Activated CD4-positive, alpha-beta memory T cell treated with anti-CD3 and anti-CD28 coated beads, Interleukin-2, amount 10 ng/mL, durations not matched to agents 7 days and 5 days (primary cell): Measurements from ENCODE around the gene ZNF304. TPM values are rescaled to one million over a fixed set of nuclear protein-coding genes. Genes with fewer than 3 reads are reported as not detected.
A peak's percentile ranks its signal among the peaks of the same experiment; 100 is the strongest.

Experiments used
- CTCF ChIA-PET: fragments of 350-600 bp; sonication (Branson Sonifier 250); formaldehyde crosslinking; loops from one replicate; lab custom pipeline; 2021; ENCODE audit warnings: antibody characterized with exemption, inconsistent platforms; lab: Charles Lee
- POLR2A ChIA-PET: fragments of 350-600 bp; sonication (Branson Sonifier 250); formaldehyde crosslinking; loops from one replicate; lab custom pipeline; 2021; ENCODE audit warnings: antibody characterized with exemption; lab: Charles Lee
- DNase-seq: peaks from one replicate; pipeline ENCODE4 v3.0.0-alpha.2; 2020
- H3K27ac Mint-ChIP-seq: one replicate; pipeline ENCODE4 v1.8.0; 2021; ENCODE audit warnings: mild to moderate bottlenecking, mixed read lengths
- H3K27me3 Mint-ChIP-seq: one replicate; pipeline ENCODE4 v1.8.0; 2021; ENCODE audit warnings: mixed read lengths
- H3K36me3 Mint-ChIP-seq: one replicate; pipeline ENCODE4 v1.8.0; 2021; ENCODE audit warnings: low read depth, mixed read lengths
- H3K4me1 Mint-ChIP-seq: one replicate; pipeline ENCODE4 v1.8.0; 2021; ENCODE audit warnings: mixed read lengths
- H3K4me3 Mint-ChIP-seq: one replicate; pipeline ENCODE4 v1.8.0; 2021; ENCODE audit warnings: mild to moderate bottlenecking, mixed read lengths
- H3K9me3 Mint-ChIP-seq: one replicate; pipeline ENCODE4 v1.8.0; 2021; ENCODE audit warnings: mixed read lengths
- total RNA-seq, 2 experiments: library from RNA; stranded (reverse); gene quantifications; one replicate each; pipeline ENCODE4 v1.2.3, GENCODE V29; 2021

ZNF304 gene
- 1 to 10 TPM; 7.9 to 9.1 TPM for total RNA-seq

- peaks cover 35% of the 10 kb centered on the region for H3K9me3 Mint-ChIP-seq
- H3K27ac Mint-ChIP-seq = peak within 1 kb of the TSS; percentile 85
- H3K36me3 Mint-ChIP-seq = peaks cover 54% of the 10 kb centered on the region
- ChIA-PET CTCF (interaction anchor here (1.0 kb wide), 2 partner anchors 12 to 39 kb away, joined by 3 to 5 read pairs; partner anchors contain the start of genes TRAPPC2B, ZNF547 and ZNF548), POLR2A (interaction anchor here (0.8 to 1.0 kb wide), 4 partner anchors 12 to 832 kb away, joined by 3 to 7 read pairs (median 4); partner anchors contain the start of genes TRAPPC2B, ZNF547 and ZNF805)
- H3K27me3 Mint-ChIP-seq = peaks cover 2% of the 10 kb centered on the region
- H3K4me3 Mint-ChIP-seq = peak within 1 kb of the TSS; percentile 93
- DNase-seq = peak; percentile 90
- H3K4me1 Mint-ChIP-seq = peaks cover 36% of the 10 kb centered on the region
Measured at GRCh38 chr19:57350877-57351805, at the start of gene ZNF304. Gene ZNF304, plus strand, starts transcription at chr19:57351271. Its CDS starts 394 bp downstream, at chr19:57351665.

- H3K9me3 Mint-ChIP-seq = peaks cover 38% of the 10 kb centered on the region
- H3K27ac Mint-ChIP-seq = no peak overlapping the region
- no peaks in the 10 kb centered on the region for H3K4me1 Mint-ChIP-seq
- ChIA-PET CTCF (no interaction called here), POLR2A (interaction anchor here (0.8 kb wide), 1 partner anchor 19 kb away, joined by 3 read pairs; no protein-coding TSS in a partner anchor)
- H3K4me3 Mint-ChIP-seq = no peak overlapping the region
- no peak for DNase-seq
- peaks cover 81% of the 10 kb centered on the region for H3K36me3 Mint-ChIP-seq
- no peaks in the 10 kb centered on the region for H3K27me3 Mint-ChIP-seq
Measured at GRCh38 chr19:57302020-57302465, 49.0 kb upstream of the ZNF304 start.

DNA sequence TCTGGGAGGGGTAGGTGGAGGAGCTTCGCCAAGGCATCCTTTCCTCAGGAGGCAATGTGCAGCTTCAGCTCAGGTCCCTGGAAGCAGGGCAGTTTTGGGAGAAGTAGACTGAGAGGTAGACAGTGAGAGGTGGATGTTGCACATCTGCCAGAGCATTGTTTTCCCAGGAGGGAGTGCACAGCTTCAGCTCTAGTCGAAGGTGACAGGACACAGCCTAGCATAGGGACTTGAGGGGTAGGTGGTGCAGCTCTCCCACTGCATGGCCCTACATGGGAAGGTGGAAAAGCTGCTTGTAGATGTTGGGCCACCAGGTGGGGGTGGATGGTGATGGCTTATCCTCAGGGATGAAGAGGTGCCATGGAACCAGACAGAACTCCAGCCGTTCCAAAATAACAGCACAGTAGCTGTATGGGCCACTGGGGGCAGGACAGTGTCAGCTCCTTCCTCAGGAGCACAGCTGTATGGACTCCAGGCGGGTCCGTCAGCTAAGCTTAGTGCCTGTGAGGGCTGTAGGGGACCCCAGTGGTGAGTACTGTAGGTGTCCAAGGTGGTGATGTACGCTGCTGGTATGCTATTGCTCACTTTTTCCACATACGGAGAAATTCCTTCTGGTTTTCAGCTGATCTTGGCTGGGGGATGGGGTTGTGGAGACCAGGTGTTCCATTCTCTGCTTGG lies 48.2 kb upstream of the ZNF304 start:
- ChIA-PET CTCF (no interaction called here), POLR2A (interaction anchor here (0.6 to 0.9 kb wide), 3 partner anchors 20 to 716 kb away, joined by 3 read pairs; no protein-coding TSS in a partner anchor)
- no peak overlapping the region for H3K27ac Mint-ChIP-seq
- H3K27me3 Mint-ChIP-seq = no peaks in the 10 kb centered on the region
- DNase-seq = no peak
- H3K4me3 Mint-ChIP-seq = no peak overlapping the region
- no peaks in the 10 kb centered on the region for H3K4me1 Mint-ChIP-seq
- peaks cover 74% of the 10 kb centered on the region for H3K36me3 Mint-ChIP-seq
- H3K9me3 Mint-ChIP-seq = peaks cover 33% of the 10 kb centered on the region

GRCh38 chr19:57305056-57305455 lies 46.0 kb upstream of the ZNF304 start:
- H3K36me3 Mint-ChIP-seq = peaks cover 62% of the 10 kb centered on the region
- no peak overlapping the region for H3K27ac Mint-ChIP-seq
- CTCF ChIA-PET = no interaction called here

GRCh38 chr19:57308514-57308913 lies 42.6 kb upstream of the ZNF304 start:
- Mint-ChIP-seq H3K9me3 (peaks cover 24% of the 10 kb centered on the region), H3K36me3 (peaks cover 28% of the 10 kb centered on the region), H3K27me3 (peaks cover 2% of the 10 kb centered on the region), H3K4me1 (peaks cover 2% of the 10 kb centered on the region), H3K27ac (no peak overlapping the region), H3K4me3 (no peak overlapping the region)
- ChIA-PET POLR2A (no interaction called here), CTCF (no interaction called here)
- DNase-seq = no peak

More at GRCh38 chr19:57305056-57305455, 46.0 kb upstream of the ZNF304 start:
- DNase-seq = no peak
- peaks cover 38% of the 10 kb centered on the region for H3K9me3 Mint-ChIP-seq
- POLR2A ChIA-PET = no interaction called here
- no peaks in the 10 kb centered on the region for H3K27me3 Mint-ChIP-seq
- H3K4me3 Mint-ChIP-seq = no peak overlapping the region
- H3K4me1 Mint-ChIP-seq = peaks cover 2% of the 10 kb centered on the region

- ChIA-PET CTCF (no interaction called here), POLR2A (no interaction called here)
- Mint-ChIP-seq H3K9me3 (peaks cover 33% of the 10 kb centered on the region), H3K27ac (no peak overlapping the region), H3K4me3 (no peak overlapping the region), H3K27me3 (peaks cover 16% of the 10 kb centered on the region), H3K4me1 (peaks cover 2% of the 10 kb centered on the region), H3K36me3 (peaks cover 17% of the 10 kb centered on the region)
- DNase-seq = no peak
Measured at GRCh38 chr19:57310792-57311191, 40.3 kb upstream of the ZNF304 start.

- Mint-ChIP-seq H3K9me3 (peaks cover 34% of the 10 kb centered on the region), H3K36me3 (peaks cover 10% of the 10 kb centered on the region), H3K27ac (no peak overlapping the region), H3K27me3 (peaks cover 34% of the 10 kb centered on the region), H3K4me3 (no peak overlapping the region), H3K4me1 (peaks cover 2% of the 10 kb centered on the region)
- no peak for DNase-seq
- ChIA-PET POLR2A (no interaction called here), CTCF (no interaction called here)
Measured at GRCh38 chr19:57314146-57314545, 36.9 kb upstream of the ZNF304 start.

- no peak overlapping the region for H3K27ac Mint-ChIP-seq
- POLR2A ChIA-PET = no interaction called here
- peaks cover 19% of the 10 kb centered on the region for H3K9me3 Mint-ChIP-seq
- H3K4me1 Mint-ChIP-seq = peaks cover 25% of the 10 kb centered on the region
- no peak for DNase-seq
- peaks cover 34% of the 10 kb centered on the region for H3K27me3 Mint-ChIP-seq
- no peak overlapping the region for H3K4me3 Mint-ChIP-seq
- H3K36me3 Mint-ChIP-seq = peaks cover 22% of the 10 kb centered on the region
- CTCF ChIA-PET = interaction anchor here (0.7 to 1.2 kb wide), 2 partner anchors 85 to 1007 kb away, joined by 3 read pairs; no protein-coding TSS in a partner anchor
Measured at GRCh38 chr19:57317503-57317902, 33.6 kb upstream of the ZNF304 start.

DNA sequence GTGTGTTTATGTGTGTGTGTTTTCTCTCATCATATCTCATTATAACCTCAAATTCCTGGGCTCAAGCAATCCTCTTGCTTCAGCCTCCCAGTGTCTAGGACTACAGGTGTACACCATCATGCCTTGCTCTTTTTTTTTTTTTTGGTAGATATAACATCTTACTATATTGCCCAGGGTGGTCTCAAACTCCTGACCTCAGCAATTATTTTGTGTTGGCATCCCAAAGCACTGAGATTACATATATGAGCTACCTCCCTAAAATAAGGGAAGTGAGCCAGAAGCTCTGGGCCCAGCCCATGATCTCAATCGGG lies 31.2 kb upstream of the ZNF304 start:
- Mint-ChIP-seq H3K4me1 (peaks cover 30% of the 10 kb centered on the region), H3K9me3 (peaks cover 25% of the 10 kb centered on the region), H3K36me3 (peaks cover 44% of the 10 kb centered on the region), H3K27ac (peak overlapping the region; percentile 92), H3K4me3 (peak overlapping the region; percentile 81), H3K27me3 (peaks cover 26% of the 10 kb centered on the region)
- ChIA-PET POLR2A (interaction anchor here (0.7 to 1.0 kb wide), 3 partner anchors 44 to 80 kb away, joined by 3 to 4 read pairs (median 4); partner anchors contain the start of gene ZNF805), CTCF (interaction anchor here (0.6 kb wide), 1 partner anchor 210 kb away, joined by 3 read pairs; no protein-coding TSS in a partner anchor)
- DNase-seq = no peak

DNA sequence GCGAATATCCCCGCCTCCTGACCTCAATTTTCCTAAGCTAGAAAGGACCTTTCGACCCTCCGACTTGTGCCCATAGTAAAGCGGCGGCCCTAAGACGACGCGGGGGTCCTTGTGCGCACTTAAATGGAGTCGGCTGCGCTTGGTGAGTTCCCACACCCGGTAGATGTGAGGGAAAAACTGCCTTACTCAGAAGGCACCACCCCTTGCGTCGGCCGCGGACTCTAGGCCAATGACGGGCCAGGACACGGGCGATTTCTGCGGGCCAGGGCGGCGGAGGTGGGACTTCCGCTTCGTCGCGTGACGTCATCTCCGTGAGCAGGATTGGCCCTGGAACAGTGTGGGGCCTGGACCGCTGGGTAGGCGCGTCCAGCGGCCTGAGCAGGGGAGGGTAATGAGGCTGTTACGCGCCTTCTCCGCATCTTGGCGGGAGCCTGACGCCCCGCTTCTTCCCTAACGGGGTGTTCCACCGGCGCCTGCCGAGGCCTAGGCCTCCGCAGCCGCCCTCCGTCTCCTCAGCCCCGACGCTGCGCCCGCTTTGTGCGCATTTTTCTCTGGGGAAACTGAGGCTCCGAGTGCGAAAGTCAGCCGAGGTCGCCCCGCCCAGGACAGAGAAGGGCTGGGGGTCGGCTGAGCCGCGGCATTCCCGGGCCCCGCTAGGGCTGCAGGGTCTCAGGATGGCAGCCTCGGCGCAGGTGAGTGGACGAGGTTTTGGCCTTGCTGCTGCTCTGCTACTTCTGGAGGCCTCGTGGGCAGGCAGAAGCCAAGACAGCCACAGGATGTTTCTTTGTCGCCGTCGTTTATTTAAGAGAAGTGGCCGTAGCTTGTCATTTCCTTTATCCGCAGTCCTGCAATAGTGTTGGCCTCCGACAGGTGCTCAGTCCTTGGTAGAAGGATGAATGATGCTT lies 30.6 kb upstream of the ZNF304 start, which contains the start of gene ZNF543:
TSS of gene ZNF543 (plus strand) at position 293 of the 905 bp plus-strand sequence. CDS start at position 675, 382 bp downstream.
- Mint-ChIP-seq H3K4me3 (peak within 1 kb of the TSS; percentile 81), H3K4me1 (peaks cover 30% of the 10 kb centered on the region), H3K27me3 (peaks cover 21% of the 10 kb centered on the region), H3K36me3 (peaks cover 45% of the 10 kb centered on the region), H3K27ac (peak within 1 kb of the TSS; percentile 92), H3K9me3 (peaks cover 23% of the 10 kb centered on the region)
- ChIA-PET POLR2A (interaction anchor here (0.7 to 1.5 kb wide), 7 partner anchors 43 to 1088 kb away, joined by 3 to 4 read pairs (median 3); partner anchors contain the start of genes TRAPPC2B, ZNF547, ZNF584 and ZNF805), CTCF (interaction anchor here (0.6 kb wide), 1 partner anchor 210 kb away, joined by 3 read pairs; no protein-coding TSS in a partner anchor)
- peak; percentile 94 for DNase-seq

GRCh38 chr19:57321116-57321515 lies 30.0 kb upstream of the ZNF304 start:
- CTCF ChIA-PET = no interaction called here
- H3K27ac Mint-ChIP-seq = peak overlapping the region; percentile 92
- peaks cover 30% of the 10 kb centered on the region for H3K4me1 Mint-ChIP-seq
- DNase-seq = no peak
- peak overlapping the region; percentile 81 for H3K4me3 Mint-ChIP-seq
- H3K9me3 Mint-ChIP-seq = peaks cover 19% of the 10 kb centered on the region
- H3K27me3 Mint-ChIP-seq = peaks cover 14% of the 10 kb centered on the region
- POLR2A ChIA-PET = interaction anchor here (0.8 to 1.5 kb wide), 4 partner anchors 42 to 1087 kb away, joined by 3 read pairs; partner anchors contain the start of genes TRAPPC2B, ZNF547 and ZNF584
- H3K36me3 Mint-ChIP-seq = peaks cover 48% of the 10 kb centered on the region
